OCI-LY1 (cell line): ENCODE measurements around the gene POGLUT3.

Experiments used
- H2AFZ ChIP-seq: fragments of 200-600 bp; sonication (generic), shearing (Covaris generic); 2 replicates; pipeline ENCODE4 v1.6.0; 2014; ENCODE audit warnings: antibody characterized with exemption, mild to moderate bottlenecking, low read length
- H3F3A ChIP-seq: fragments of 200-600 bp; sonication (generic), shearing (Covaris generic); 2 replicates; pipeline ENCODE4 v1.6.0; 2014; ENCODE audit warnings: mild to moderate bottlenecking, antibody characterized with exemption, low read length, moderate library complexity; ENCODE audit not compliant: insufficient read depth
- H3K27ac ChIP-seq: fragments of 200-600 bp; sonication (generic); 2 replicates; pipeline ENCODE4 v1.5.1; 2014; ENCODE audit warnings: low read length, mixed run types, mild to moderate bottlenecking, low read depth; ENCODE audit not compliant: poor library complexity, severe bottlenecking
- H3K27me3 ChIP-seq: fragments of 200-600 bp; sonication (generic); 2 replicates; pipeline ENCODE4 v1.6.0; 2014; ENCODE audit warnings: antibody characterized with exemption, mild to moderate bottlenecking, low read length, moderate library complexity; ENCODE audit not compliant: insufficient read depth
- H3K36me3 ChIP-seq: fragments of 200-600 bp; sonication (generic); 2 replicates; pipeline ENCODE4 v1.6.1; 2014; ENCODE audit warnings: mild to moderate bottlenecking, antibody characterized with exemption, low read length, moderate library complexity, mixed read lengths; ENCODE audit not compliant: insufficient read depth
- H3K4me1 ChIP-seq: fragments of 200-600 bp; sonication (generic); 2 replicates; pipeline ENCODE4 v1.5.1; 2014; ENCODE audit warnings: mild to moderate bottlenecking, low read length, moderate library complexity; ENCODE audit not compliant: insufficient read depth, severe bottlenecking
- H3K4me2 ChIP-seq: fragments of 200-600 bp; sonication (generic), shearing (Covaris generic); 2 replicates; pipeline ENCODE4 v1.6.1; 2014; ENCODE audit warnings: low read length
- H3K4me3 ChIP-seq: fragments of 200-600 bp; sonication (generic); 2 replicates; pipeline ENCODE4 v1.5.1; 2014; ENCODE audit warnings: low read length, low read depth, mild to moderate bottlenecking, mixed read lengths; ENCODE audit not compliant: poor library complexity, severe bottlenecking
- H3K79me2 ChIP-seq: fragments of 200-600 bp; shearing (Covaris generic); 2 replicates; pipeline ENCODE4 v1.6.1; 2016; ENCODE audit warnings: mixed run types, low read length, mixed read lengths; ENCODE audit not compliant: insufficient read depth
- H3K9ac ChIP-seq: fragments of 200-600 bp; sonication (generic), shearing (Covaris generic); 2 replicates; pipeline ENCODE4 v1.6.1; 2014; ENCODE audit warnings: mild to moderate bottlenecking, low read length, mixed read lengths
- H3K9me2 ChIP-seq: fragments of 200-600 bp; sonication (generic), shearing (Covaris generic); 2 replicates; pipeline ENCODE4 v1.6.1; 2014; ENCODE audit warnings: low read depth, mild to moderate bottlenecking, low read length, mixed read lengths
- H3K9me3 ChIP-seq: fragments of 200-600 bp; shearing (Covaris generic); 2 replicates; pipeline ENCODE4 v1.6.1; 2014; ENCODE audit warnings: low read length, mixed read lengths
- H4K20me1 ChIP-seq: fragments of 200-600 bp; sonication (generic), shearing (Covaris generic); 2 replicates; pipeline ENCODE4 v1.6.0; 2016; ENCODE audit warnings: mild to moderate bottlenecking, low read length; ENCODE audit not compliant: insufficient read depth
- CTCF ChIP-seq: fragments of 200-600 bp; sonication (generic), shearing (Covaris generic); IDR thresholded peaks from 2 replicates; pipeline ENCODE4 v1.5.1; 2017; ENCODE audit warnings: mild to moderate bottlenecking, antibody characterized with exemption, low read length, moderate library complexity, mixed read lengths
- EZH2 ChIP-seq: fragments of 200-600 bp; sonication (generic), shearing (Covaris generic); IDR thresholded peaks from 2 replicates; pipeline ENCODE4 v1.8.0; 2017; ENCODE audit warnings: borderline replicate concordance, mixed run types, mild to moderate bottlenecking, antibody characterized with exemption, low read length, moderate library complexity, mixed read lengths

POGLUT3 gene

DNA sequence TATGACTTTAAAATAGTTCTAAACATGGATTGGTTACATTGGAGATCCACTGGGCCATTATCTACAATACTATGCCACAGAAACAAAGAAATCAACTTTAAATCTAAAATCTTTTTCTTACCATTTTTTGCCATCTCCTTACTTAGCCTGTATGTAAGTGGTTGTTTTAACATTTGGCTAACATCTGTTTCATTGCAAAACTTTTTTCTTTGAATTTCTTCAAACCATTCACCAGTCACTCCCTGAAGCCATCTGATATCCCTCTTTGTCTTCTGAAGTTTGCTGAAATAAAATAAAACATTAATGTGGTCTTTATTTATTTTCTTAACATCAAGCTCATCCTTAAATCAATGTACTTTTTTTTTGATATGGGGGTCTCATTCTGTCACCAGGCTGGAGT is 43.3 kb upstream of the POGLUT3 start:
- Histone ChIP-seq H3K27me3 (no peaks in the 10 kb centered on the region), H3K4me2 (no peak overlapping the region), H4K20me1 (no peaks in the 10 kb centered on the region), H3F3A (no peaks in the 10 kb centered on the region), H3K4me3 (no peak overlapping the region), H2AFZ (no peak overlapping the region), H3K36me3 (no peaks in the 10 kb centered on the region), H3K79me2 (no peaks in the 10 kb centered on the region), H3K9me2 (no peaks in the 10 kb centered on the region), H3K9me3 (no peaks in the 10 kb centered on the region), H3K9ac (no peak overlapping the region), H3K27ac (no peak overlapping the region), H3K4me1 (no peaks in the 10 kb centered on the region)
- no peak for TF ChIP-seq EZH2
- no peak for TF ChIP-seq CTCF

GRCh38 chr11:108538502-108538901 is 40.3 kb upstream of the POGLUT3 start:
- no peak overlapping the region for H3K27ac ChIP-seq
- no peak for TF ChIP-seq CTCF
- no peaks in the 10 kb centered on the region for H4K20me1 ChIP-seq
- H2AFZ ChIP-seq, result no peak overlapping the region
- no peak overlapping the region for H3K4me3 ChIP-seq
- no peaks in the 10 kb centered on the region for H3F3A ChIP-seq
- H3K27me3 ChIP-seq, result no peaks in the 10 kb centered on the region
- no peaks in the 10 kb centered on the region for H3K79me2 ChIP-seq
- no peaks in the 10 kb centered on the region for H3K4me1 ChIP-seq
- H3K4me2 ChIP-seq, result no peak overlapping the region
- H3K36me3 ChIP-seq, result no peaks in the 10 kb centered on the region
- H3K9ac ChIP-seq, result no peak overlapping the region
- H3K9me3 ChIP-seq, result no peaks in the 10 kb centered on the region
- no peaks in the 10 kb centered on the region for H3K9me2 ChIP-seq

GRCh38 chr11:108538022-108538424 is 39.8 kb upstream of the POGLUT3 start:
- Histone ChIP-seq H3K9ac (no peak overlapping the region), H3K79me2 (no peaks in the 10 kb centered on the region), H2AFZ (no peak overlapping the region), H3K4me1 (no peaks in the 10 kb centered on the region), H3K9me3 (no peaks in the 10 kb centered on the region), H3K36me3 (no peaks in the 10 kb centered on the region), H3K4me2 (no peak overlapping the region), H3K27ac (no peak overlapping the region), H3K9me2 (no peaks in the 10 kb centered on the region), H3K4me3 (no peak overlapping the region), H3K27me3 (no peaks in the 10 kb centered on the region), H3F3A (no peaks in the 10 kb centered on the region), H4K20me1 (no peaks in the 10 kb centered on the region)
- TF ChIP-seq CTCF (no peak), EZH2 (no peak)
